WTC11 (cell line): ENCODE measurements around the gene AMDHD2. TPM values are rescaled to one million over a fixed set of nuclear protein-coding genes. Genes with fewer than 3 reads are reported as not detected.
A peak's percentile ranks its signal among the peaks of the same experiment; 100 is the strongest.

Experiments
- ATAC-seq: fragments of 200-7000 bp; cut with Tn5 transposase; 2 replicates; pipeline ENCODE4 v1.10.0; 2021; ENCODE audit warnings: mild to moderate bottlenecking, moderate library complexity
- CTCF ChIA-PET: fragments of 300-600 bp; sonication (Branson Sonifier 250); formaldehyde crosslinking; loops from one replicate; lab custom pipeline; 2021; ENCODE audit warnings: antibody characterized with exemption; lab: Charles Lee
- POLR2A ChIA-PET: fragments of 350-600 bp; sonication (Branson Sonifier 250); formaldehyde crosslinking; loops from one replicate; lab custom pipeline; 2021; ENCODE audit warnings: antibody characterized with exemption; lab: Charles Lee
- DNase-seq: peaks from one replicate; pipeline ENCODE4 v3.0.0; 2021; ENCODE audit warnings: low spot score
- H3K27ac Mint-ChIP-seq: 2 replicates; pipeline ENCODE4 v1.8.0; 2021; ENCODE audit warnings: mixed read lengths
- H3K27me3 Mint-ChIP-seq: 2 replicates; pipeline ENCODE4 v1.8.0; 2021; ENCODE audit warnings: low read depth, mild to moderate bottlenecking, moderate library complexity, mixed read lengths
- H3K36me3 Mint-ChIP-seq: 2 replicates; pipeline ENCODE4 v1.8.0; 2021; ENCODE audit warnings: mixed read lengths
- H3K4me1 Mint-ChIP-seq: 2 replicates; pipeline ENCODE4 v1.8.0; 2022; ENCODE audit warnings: mixed read lengths
- H3K4me3 Mint-ChIP-seq: 2 replicates; pipeline ENCODE4 v1.8.0; 2021; ENCODE audit warnings: mild to moderate bottlenecking, moderate library complexity, mixed read lengths
- H3K9me3 Mint-ChIP-seq: 2 replicates; pipeline ENCODE4 v1.8.0; 2021; ENCODE audit warnings: mixed read lengths
- ATF3 ChIP-seq: sonication (generic); formaldehyde crosslinking; conservative IDR thresholded peaks from 2 replicates; pipeline ENCODE4 v1.8.1; 2022; ENCODE audit warnings: mild to moderate bottlenecking, missing genetic modification reagents
- CBFB ChIP-seq: sonication (generic); formaldehyde crosslinking; IDR thresholded peaks from 2 replicates; pipeline ENCODE4 v1.8.1; 2022; ENCODE audit warnings: mild to moderate bottlenecking, low read depth, missing genetic modification reagents
- CTCF ChIP-seq: fragments of 200-600 bp; IDR thresholded peaks from 2 replicates; pipeline ENCODE4 v1.8.0; 2022; ENCODE audit warnings: antibody characterized with exemption
- ETV6 ChIP-seq: sonication (generic); formaldehyde crosslinking; IDR thresholded peaks from 2 replicates; pipeline ENCODE4 v1.8.1; 2022; ENCODE audit warnings: mild to moderate bottlenecking, missing genetic modification reagents
- FOXJ3 ChIP-seq: sonication (generic); formaldehyde crosslinking; IDR thresholded peaks from 2 replicates; pipeline ENCODE4 v1.9.0; 2021; ENCODE audit warnings: missing genetic modification reagents, mild to moderate bottlenecking, borderline replicate concordance
- FOXP1 ChIP-seq: sonication (generic); formaldehyde crosslinking; IDR thresholded peaks from 2 replicates; pipeline ENCODE4 v1.8.0; 2022; ENCODE audit warnings: missing genetic modification reagents, mild to moderate bottlenecking, moderate library complexity, borderline replicate concordance
- HMGXB4 ChIP-seq: sonication (generic); formaldehyde crosslinking; IDR thresholded peaks from 2 replicates; pipeline ENCODE4 v1.8.1; 2023; ENCODE audit warnings: mild to moderate bottlenecking, moderate library complexity, missing genetic modification reagents
- MYBL2 ChIP-seq: sonication (generic); formaldehyde crosslinking; IDR thresholded peaks from 2 replicates; pipeline ENCODE4 v1.8.1; 2023; ENCODE audit warnings: mild to moderate bottlenecking, moderate library complexity, missing genetic modification reagents
- OVOL2 ChIP-seq: fragments of 250-450 bp; sonication (Bioruptor Pico); IDR thresholded peaks from 2 replicates; pipeline ENCODE4 v1.9.0; 2021; ENCODE audit warnings: mild to moderate bottlenecking, borderline replicate concordance
- PRDM15 ChIP-seq: sonication (generic); formaldehyde crosslinking; IDR thresholded peaks from 2 replicates; pipeline ENCODE4 v1.8.0; 2022; ENCODE audit warnings: missing genetic modification reagents
- PRRX2 ChIP-seq: fragments of 250-450 bp; sonication (Bioruptor Pico); IDR thresholded peaks from 2 replicates; pipeline ENCODE4 v1.8.0; 2021; ENCODE audit warnings: mild to moderate bottlenecking
- USF1 ChIP-seq: sonication (generic); formaldehyde crosslinking; IDR thresholded peaks from 2 replicates; pipeline ENCODE4 v1.8.0; 2022; ENCODE audit warnings: mild to moderate bottlenecking, missing genetic modification reagents
- ZNF425 ChIP-seq: fragments of 250-450 bp; sonication (Bioruptor Pico); conservative IDR thresholded peaks from 2 replicates; pipeline ENCODE4 v1.9.0; 2021; ENCODE audit warnings: mild to moderate bottlenecking
- ZNF532 ChIP-seq: fragments of 250-450 bp; sonication (Bioruptor Pico); IDR thresholded peaks from 2 replicates; pipeline ENCODE4 v1.9.0; 2021; ENCODE audit warnings: mild to moderate bottlenecking, borderline replicate concordance
- total RNA-seq: library from RNA; stranded (reverse); gene quantifications from 3 replicates; pipeline ENCODE4 v1.2.3, GENCODE V29; 2021

AMDHD2 gene
- total RNA-seq, 1 experiment from 2014 or later, result 70.9 TPM

GRCh38 chr16:2520097-2520783, at the start of gene AMDHD2 (continued):
- TF ChIP-seq CTCF, result no peak
- no peak for TF ChIP-seq FOXJ3
- TF ChIP-seq ZNF425 (CRISPR knock-in tag), result 0 out of 2 replicates have a peak, but pooled peaks have one; percentile 33
- no peak for TF ChIP-seq OVOL2 (CRISPR knock-in tag)
- TF ChIP-seq ETV6, result peak; percentile 55; the same call in 1 of the 2 replicates
- TF ChIP-seq CBFB (CRISPR knock-in tag), result peak; percentile 83; the same call in 1 of the 2 replicates
- TF ChIP-seq PRDM15 (CRISPR knock-in tag), result no peak
- peak; percentile 98 for TF ChIP-seq USF1
- TF ChIP-seq PRRX2, result peak; percentile 68; the same call in 1 of the 2 replicates

- CTCF ChIA-PET, result interaction anchor here (0.8 to 5.9 kb wide), 5 partner anchors 11 to 276 kb away, joined by 3 to 53 read pairs (median 4); partner anchors contain the start of gene TEDC2
- H3K9me3 Mint-ChIP-seq, result no peaks in the 10 kb centered on the region
- POLR2A ChIA-PET, result interaction anchor here (0.8 to 3.3 kb wide), 3 partner anchors 11 to 61 kb away, joined by 3 to 15 read pairs (median 3); partner anchors contain the start of genes CEMP1 and TEDC2
- no peak overlapping the region for H3K27ac Mint-ChIP-seq
- no peak for DNase-seq
- peaks cover 19% of the 10 kb centered on the region for H3K4me1 Mint-ChIP-seq
- no peak for ATAC-seq
- H3K27me3 Mint-ChIP-seq, result peaks cover 38% of the 10 kb centered on the region
- H3K36me3 Mint-ChIP-seq, result no peaks in the 10 kb centered on the region
- peak overlapping the region; percentile 42 for H3K4me3 Mint-ChIP-seq
- TF ChIP-seq HMGXB4 (CRISPR knock-in tag) (no peak), MYBL2 (no peak), OVOL2 (CRISPR knock-in tag) (no peak), FOXP1 (CRISPR knock-in tag) (no peak), ZNF532 (CRISPR knock-in tag) (no peak), PRDM15 (CRISPR knock-in tag) (no peak), ATF3 (no peak)
Measured at GRCh38 chr16:2470603-2471015, 49.6 kb upstream of the AMDHD2 start.
